H1 (cell line): ENCODE data around the gene AVPI1. TPM values are rescaled to one million over a fixed set of nuclear protein-coding genes. Genes with fewer than 3 reads are reported as not detected.
A peak's percentile ranks its signal among the peaks of the same experiment; 100 is the strongest.

ENCODE experiments used
- CTCF ChIA-PET: fragments of 300-600 bp; sonication (Branson Sonifier 250); formaldehyde crosslinking; loops from one replicate; lab custom pipeline; 2021; ENCODE audit not compliant: partially characterized antibody; lab: Charles Lee
- POLR2A ChIA-PET: fragments of 300-600 bp; sonication (Branson Sonifier 250); formaldehyde crosslinking; loops from one replicate; lab custom pipeline; 2021; ENCODE audit warnings: inconsistent platforms; ENCODE audit not compliant: partially characterized antibody; lab: Charles Lee
- DNase-seq, 2 experiments: peaks; one replicate each; pipeline versions ENCODE4 v3.0.0 to v3.0.0-alpha.2; 2010 to 2022; ENCODE audit warnings: low spot score in 2 of 2, low read depth in 1 of 2, mixed read lengths in 1 of 2
- FAIRE-seq: peaks from 2 replicates; lab custom pipeline; 2011; peaks lifted over from hg19 to GRCh38; lab: Jason Lieb, UNC
- H2AFZ ChIP-seq: 2 replicates; pipeline ENCODE4 v1.8.1; 2012; ENCODE audit warnings: low read length, inconsistent platforms
- H2AK5ac ChIP-seq: 2 replicates; pipeline ENCODE4 v1.6.1; 2013; ENCODE audit warnings: low read depth, low read length
- H2BK120ac ChIP-seq: replicated peaks from 2 replicates; pipeline ENCODE3; 2013; ENCODE audit warnings: low read depth, low read length, inconsistent platforms
- H2BK12ac ChIP-seq: 2 replicates; pipeline ENCODE4 v1.6.1; 2013; ENCODE audit warnings: low read depth, low read length
- H2BK15ac ChIP-seq: 2 replicates; pipeline ENCODE4 v1.6.1; 2013; ENCODE audit warnings: low read length
- H2BK20ac ChIP-seq: 2 replicates; pipeline ENCODE4 v1.6.1; 2013; ENCODE audit warnings: low read length
- H2BK5ac ChIP-seq: 2 replicates; pipeline ENCODE4 v1.6.1; 2013; ENCODE audit warnings: low read depth, low read length
- H3K14ac ChIP-seq: 2 replicates; pipeline ENCODE4 v1.6.1; 2013; ENCODE audit warnings: inconsistent platforms; ENCODE audit not compliant: insufficient read length
- H3K18ac ChIP-seq: 2 replicates; pipeline ENCODE4 v1.6.1; 2013; ENCODE audit warnings: low read length; ENCODE audit errors: extremely low read depth
- H3K23ac ChIP-seq: 2 replicates; pipeline ENCODE4 v1.6.1; 2013; ENCODE audit warnings: inconsistent platforms; ENCODE audit not compliant: insufficient read length
- H3K23me2 ChIP-seq: 2 replicates; pipeline ENCODE4 v1.6.1; 2013; ENCODE audit warnings: low read depth, low read length
- H3K27ac ChIP-seq: 2 replicates; pipeline ENCODE4 v1.6.1; 2011; ENCODE audit warnings: low read depth, low read length, inconsistent platforms
- H3K27me3 ChIP-seq, 4 experiments: replicated peaks in 1 of 4; 1 replicate in 1 of 4; 2 replicates in 3 of 4; pipeline versions ENCODE4 v1.6.1 to v1.8.1; 2011 to 2013; ENCODE audit warnings: low read length in 3 of 4, mild to moderate bottlenecking in 3 of 4, inconsistent platforms in 2 of 4, mixed read lengths in 2 of 4, moderate library complexity in 1 of 4; ENCODE audit not compliant: control insufficient read depth in 3 of 4, insufficient read depth in 3 of 4; ENCODE audit errors: extremely low read depth in 1 of 4
- H3K36me3 ChIP-seq, 4 experiments: 2 replicates each; pipeline versions ENCODE4 v1.6.1 to v1.8.1; 2011 to 2013; ENCODE audit warnings: mild to moderate bottlenecking in 4 of 4, low read length in 3 of 4, moderate library complexity in 2 of 4, control low read depth in 1 of 4, inconsistent platforms in 1 of 4; ENCODE audit not compliant: insufficient read depth in 4 of 4, control insufficient read depth in 2 of 4
- H3K4ac ChIP-seq: replicated peaks from 2 replicates; pipeline ENCODE3; 2013; ENCODE audit warnings: low read length, low read depth, mixed read lengths, inconsistent platforms; ENCODE audit not compliant: insufficient read length
- H3K4me1 ChIP-seq, 4 experiments: replicated peaks in 1 of 4; 1 replicate in 1 of 4; 2 replicates in 3 of 4; pipeline versions ENCODE4 v1.6.1 to v1.8.1; 2011 to 2013; ENCODE audit warnings: low read length in 3 of 4, inconsistent platforms in 2 of 4, mixed read lengths in 1 of 4; ENCODE audit not compliant: insufficient read depth in 4 of 4, control insufficient read depth in 3 of 4
- H3K4me2 ChIP-seq, 2 experiments: 2 replicates each; pipeline versions ENCODE4 v1.6.1 to v1.8.1; 2011 to 2013; ENCODE audit warnings: low read depth in 2 of 2, low read length in 2 of 2, control low read depth in 1 of 2, inconsistent platforms in 1 of 2, mild to moderate bottlenecking in 1 of 2; ENCODE audit not compliant: insufficient read depth in 1 of 2
- H3K4me3 ChIP-seq, 4 experiments: fragments of 200-600, 300-600 bp in 1 of 4; sonication (generic), shearing (Covaris generic), sonication (Bioruptor Twin) in 1 of 4; 2 replicates each; pipeline versions ENCODE4 v1.5.1 to v1.8.1; 2011 to 2016; ENCODE audit warnings: low read length in 4 of 4, low read depth in 3 of 4, control low read depth in 2 of 4, inconsistent platforms in 2 of 4, mild to moderate bottlenecking in 2 of 4, mixed read lengths in 1 of 4, moderate library complexity in 1 of 4; ENCODE audit not compliant: insufficient read depth in 2 of 4; ENCODE audit errors: extremely low read depth in 1 of 4
- H3K56ac ChIP-seq: replicated peaks from 2 replicates; pipeline ENCODE3; 2013; ENCODE audit warnings: low read depth, mild to moderate bottlenecking, mixed read lengths, low read length, inconsistent platforms; ENCODE audit not compliant: insufficient read length
- H3K79me1 ChIP-seq: 2 replicates; pipeline ENCODE4 v1.6.1; 2013; ENCODE audit warnings: low read depth, low read length, control low read depth
- H3K79me2 ChIP-seq, 2 experiments: 2 replicates each; pipeline versions ENCODE4 v1.6.1 to v1.8.1; 2012 to 2013; ENCODE audit warnings: low read length in 2 of 2, mild to moderate bottlenecking in 2 of 2, inconsistent platforms in 1 of 2; ENCODE audit not compliant: insufficient read depth in 2 of 2, control insufficient read depth in 1 of 2
- H3K9ac ChIP-seq, 4 experiments: replicated peaks in 1 of 4; 1 replicate in 1 of 4; 2 replicates in 3 of 4; pipeline versions ENCODE4 v1.6.1 to v1.8.1; 2011 to 2013; ENCODE audit warnings: low read depth in 3 of 4, low read length in 3 of 4, control low read depth in 2 of 4, mild to moderate bottlenecking in 2 of 4, moderate library complexity in 2 of 4, inconsistent platforms in 1 of 4; ENCODE audit errors: extremely low read depth in 1 of 4
- H3K9me3 ChIP-seq, 2 experiments: 2 replicates each; pipeline versions ENCODE4 v1.6.1 to v1.8.1; 2012 to 2013; ENCODE audit warnings: mild to moderate bottlenecking in 2 of 2, moderate library complexity in 2 of 2, control low read depth in 1 of 2, inconsistent platforms in 1 of 2, low read depth in 1 of 2, low read length in 1 of 2, mixed read lengths in 1 of 2; ENCODE audit not compliant: insufficient read depth in 2 of 2
- H4K20me1 ChIP-seq, 2 experiments: replicated peaks in 1 of 2; 2 replicates each; pipeline versions ENCODE3 to v1.8.1; 2011 to 2013; ENCODE audit warnings: inconsistent platforms in 2 of 2, low read length in 2 of 2, mild to moderate bottlenecking in 1 of 2; ENCODE audit not compliant: insufficient read depth in 2 of 2, control insufficient read depth in 1 of 2
- H4K5ac ChIP-seq: 2 replicates; pipeline ENCODE4 v1.6.1; 2013; ENCODE audit warnings: low read length, low read depth, mixed read lengths, inconsistent platforms; ENCODE audit not compliant: insufficient read length
- H4K8ac ChIP-seq: 2 replicates; pipeline ENCODE4 v1.8.0; 2013; ENCODE audit warnings: mild to moderate bottlenecking, moderate library complexity, low read length, inconsistent platforms; ENCODE audit not compliant: insufficient read depth; ENCODE audit errors: extremely low read depth
- H4K91ac ChIP-seq: replicated peaks from 2 replicates; pipeline ENCODE3; 2013; ENCODE audit warnings: low read length, mixed read lengths, inconsistent platforms; ENCODE audit not compliant: insufficient read length
- RNF2 ChIP-seq: fragments of 200-900, 300-1000 bp; sonication (generic); IDR thresholded peaks from 2 replicates; pipeline ENCODE4 v1.7.1; 2016; ENCODE audit warnings: borderline replicate concordance, low read depth, mild to moderate bottlenecking, antibody characterized with exemption, low read length; ENCODE audit not compliant: poor library complexity, severe bottlenecking; ENCODE audit errors: missing control alignments
- SP1 ChIP-seq: IDR thresholded peaks from 2 replicates; pipeline ENCODE4 v1.6.1; 2011; ENCODE audit warnings: low read depth, low read length
- WGBS, 2 experiments: shearing (Covaris generic) in 1 of 2; methylation state at CpG; one replicate each; pipeline versions ENCODE4 v1.1.6 to v1.1.7; 2013 to 2015; ENCODE audit warnings: low lambda C conversion rate in 2 of 2, mixed read lengths in 2 of 2, inconsistent platforms in 1 of 2, low coverage in 1 of 2, missing lambda C conversion rate in 1 of 2; ENCODE audit not compliant: insufficient replicate concordance in 2 of 2, insufficient coverage in 1 of 2, insufficient read length in 1 of 2; ENCODE audit errors: extremely low coverage in 1 of 2, missing lambda C conversion rate in 1 of 2; 5-methylcytosine and 5-hydroxymethylcytosine counted together
- polyA plus RNA-seq, 7 experiments: library from polyadenylated mRNA; depleted of rRNA in 3 of 7; stranded (reverse) in 5 of 7; unstranded in 2 of 7; fragments of >200 nt in 5 of 7; fragments of 200-250 nt in 2 of 7; gene quantifications; 1 replicate in 5 of 7; 2 replicates in 1 of 7; 4 replicates in 1 of 7; pipeline versions ENCODE4 v1.2.1 to v1.2.3, GENCODE V29; 2011 to 2013; ENCODE audit warnings: missing spikeins in 2 of 7, mixed read lengths in 2 of 7
- total RNA-seq: library from RNA; stranded (reverse); fragmentation: NEBNext Ultra II Directional; extraction: Animal tissue kit (Norgen Biotek cat#: 25700); gene quantifications from 2 replicates; pipeline ENCODE4 v1.2.1, GENCODE V29; 2021

The AVPI1 gene
- total and polyA plus RNA-seq, 2 of the 8 experiments (the other 6 are each of a cell fraction or from before 2014, with no cell fraction given), result 9.0 to 13.5 TPM

DNA sequence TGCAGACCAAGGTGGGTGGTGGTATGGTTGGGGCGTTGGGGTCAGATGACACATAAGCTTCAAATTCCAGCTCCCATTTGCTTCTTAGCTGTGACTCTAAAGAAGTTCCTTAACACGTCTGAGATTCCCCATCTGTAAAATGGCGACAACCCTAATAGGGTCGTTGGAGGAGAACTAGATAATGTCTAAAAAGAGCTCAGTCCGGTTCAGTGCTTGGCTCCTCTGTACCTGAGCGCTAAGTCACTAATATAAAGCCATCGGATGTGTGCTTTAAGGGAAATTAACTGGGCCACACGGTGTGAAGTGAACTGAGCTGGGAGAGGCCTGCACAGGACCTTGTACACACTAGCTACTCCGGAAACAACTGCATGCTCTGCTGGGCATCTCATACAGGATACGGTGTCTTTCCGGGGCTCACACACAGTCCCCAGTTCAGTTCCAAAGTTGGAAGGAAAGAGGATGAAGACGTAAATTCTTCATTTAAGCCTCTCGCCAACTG lies 49.4 kb upstream of the AVPI1 start:
- Histone ChIP-seq H4K5ac (peak overlapping the region; percentile 27), H3K14ac (no peak overlapping the region), H3K79me2 (peaks cover 4 to 29% of the 10 kb centered on the region in 2 experiments; a peak in 3 of 4 replicates), H4K91ac (peak overlapping the region; percentile 44), H2BK15ac (peak overlapping the region; percentile 98; the same call in 1 of the 2 replicates), H3K4ac (peak overlapping the region; percentile 86), H2BK12ac (peak overlapping the region; percentile 90), H3K23me2 (peaks cover 12% of the 10 kb centered on the region), H3K9ac (no peak overlapping the region), H3K27me3 (peaks cover 12 to 21% (median 17%) of the 10 kb centered on the region in 4 experiments), H4K8ac (peak overlapping the region; percentile 88; the same call in 1 of the 2 replicates), H3K23ac (no peak overlapping the region), H3K4me1 (peaks cover 0 to 6% (median 3%) of the 10 kb centered on the region in 4 experiments; a peak in 5 of 7 replicates), H2BK5ac (peak overlapping the region; percentile 75; the same call in 1 of the 2 replicates), H2AFZ (peak overlapping the region; percentile 88), H3K9me3 (peaks cover 6 to 7% of the 10 kb centered on the region in 2 experiments), H3K79me1 (peaks cover 10% of the 10 kb centered on the region), H3K4me2 (peak overlapping the region in 1 of 2 experiments; percentile 98; a peak in 2 of 4 replicates), H3K56ac (no peak overlapping the region), H3K36me3 (peaks cover 5 to 19% (median 11%) of the 10 kb centered on the region in 4 experiments; a peak in 6 of 8 replicates), H3K4me3 (no peak overlapping the region; a peak in 1 of 8 replicates), H4K20me1 (peaks cover 4 to 5% of the 10 kb centered on the region in 2 experiments), H2BK120ac (no peak overlapping the region), H3K18ac (peak overlapping the region; percentile 89; the same call in 1 of the 2 replicates), H2BK20ac (peak overlapping the region; percentile 72; the same call in 1 of the 2 replicates), H3K27ac (no peak overlapping the region), H2AK5ac (peak overlapping the region; percentile 93)
- ChIA-PET POLR2A (interaction anchor here (0.7 to 15.1 kb wide), 16 partner anchors 10 to 116 kb away, joined by 3 to 234 read pairs (median 4); partner anchors contain the start of genes AVPI1, MARVELD1 and SFRP5), CTCF (interaction anchor here (0.6 to 15.1 kb wide), 14 partner anchors 10 to 182 kb away, joined by 3 to 773 read pairs (median 4); partner anchors contain the start of gene MARVELD1)
- DNase-seq (no peak), FAIRE-seq (no peak)
- TF ChIP-seq RNF2 (peak; percentile 84), SP1 (no peak)
- WGBS, 2 experiments, result 67% methylated on average over 13 of the region's 13 CpGs; no CpG with 5 or more reads in 1 of the 2 experiments
